Measurements from ENCODE around the gene SCNN1B. TPM values are rescaled to one million over a fixed set of nuclear protein-coding genes. Genes with fewer than 3 reads are reported as not detected.

SCNN1B gene
- total RNA-seq, 2 donors from 2014 or later = not detected

GRCh38 chr16:23288209-23288608 lies 13.9 kb upstream of the SCNN1B start:
- no peaks in the 10 kb centered on the region for H3K36me3 Mint-ChIP-seq (ENCODE audit: low read depth)
- Histone ChIP-seq H3K4me1 (ENCODE audit: control insufficient read depth, insufficient read depth, low read length) (no peaks in the 10 kb centered on the region), H3K9me3 (ENCODE audit: control insufficient read depth, low read length) (no peaks in the 10 kb centered on the region), H3K27me3 (ENCODE audit: control insufficient read depth, insufficient read depth, low read length, poor library complexity, severe bottlenecking) (no peaks in the 10 kb centered on the region), H3K9ac (ENCODE audit: extremely low read depth, low read length, poor library complexity, severe bottlenecking) (no peak overlapping the region), H3K4me3 (ENCODE audit: low read length) (no peak overlapping the region), H3K27ac (ENCODE audit: low read depth, low read length) (no peak overlapping the region), H3K36me3 (ENCODE audit: control insufficient read depth, insufficient read depth, low read length) (no peaks in the 10 kb centered on the region)
- no peak overlapping the region for H3K4me3 Mint-ChIP-seq
- no peaks in the 10 kb centered on the region for H3K9me3 Mint-ChIP-seq
- TF ChIP-seq CTCF (conservative IDR thresholded peaks at IDR 0.05) = no peak
- WGBS, 2 experiments (ENCODE audit: insufficient coverage in 1 of 2, insufficient read length in 1 of 2) = 77 to 81% methylated on average over 3 of the region's 3 CpGs
- H3K27ac Mint-ChIP-seq = no peak overlapping the region
- no peaks in the 10 kb centered on the region for H3K4me1 Mint-ChIP-seq
- DNase-seq = no peak
- H3K27me3 Mint-ChIP-seq (ENCODE audit: insufficient read depth) = no peaks in the 10 kb centered on the region

GRCh38 chr16:23288726-23289512 lies 13.2 kb upstream of the SCNN1B start:
- no peak for DNase-seq
- Histone ChIP-seq H3K9ac (ENCODE audit: extremely low read depth, low read length, poor library complexity, severe bottlenecking) (no peak overlapping the region), H3K4me3 (ENCODE audit: low read length) (no peak overlapping the region), H3K27me3 (ENCODE audit: control insufficient read depth, insufficient read depth, low read length, poor library complexity, severe bottlenecking) (no peaks in the 10 kb centered on the region), H3K36me3 (ENCODE audit: control insufficient read depth, insufficient read depth, low read length) (no peaks in the 10 kb centered on the region), H3K27ac (ENCODE audit: low read depth, low read length) (no peak overlapping the region), H3K4me1 (ENCODE audit: control insufficient read depth, insufficient read depth, low read length) (no peaks in the 10 kb centered on the region), H3K9me3 (ENCODE audit: control insufficient read depth, low read length) (no peaks in the 10 kb centered on the region)
- Mint-ChIP-seq H3K4me3 (no peak overlapping the region), H3K9me3 (no peaks in the 10 kb centered on the region), H3K36me3 (ENCODE audit: low read depth) (no peaks in the 10 kb centered on the region), H3K27me3 (ENCODE audit: insufficient read depth) (no peaks in the 10 kb centered on the region), H3K4me1 (no peaks in the 10 kb centered on the region), H3K27ac (no peak overlapping the region)
- WGBS, 2 experiments (ENCODE audit: insufficient coverage in 1 of 2, insufficient read length in 1 of 2) = 91 to 100% methylated on average over 5 to 9 of the region's 9 CpGs
- TF ChIP-seq CTCF (conservative IDR thresholded peaks at IDR 0.05) = no peak

DNA sequence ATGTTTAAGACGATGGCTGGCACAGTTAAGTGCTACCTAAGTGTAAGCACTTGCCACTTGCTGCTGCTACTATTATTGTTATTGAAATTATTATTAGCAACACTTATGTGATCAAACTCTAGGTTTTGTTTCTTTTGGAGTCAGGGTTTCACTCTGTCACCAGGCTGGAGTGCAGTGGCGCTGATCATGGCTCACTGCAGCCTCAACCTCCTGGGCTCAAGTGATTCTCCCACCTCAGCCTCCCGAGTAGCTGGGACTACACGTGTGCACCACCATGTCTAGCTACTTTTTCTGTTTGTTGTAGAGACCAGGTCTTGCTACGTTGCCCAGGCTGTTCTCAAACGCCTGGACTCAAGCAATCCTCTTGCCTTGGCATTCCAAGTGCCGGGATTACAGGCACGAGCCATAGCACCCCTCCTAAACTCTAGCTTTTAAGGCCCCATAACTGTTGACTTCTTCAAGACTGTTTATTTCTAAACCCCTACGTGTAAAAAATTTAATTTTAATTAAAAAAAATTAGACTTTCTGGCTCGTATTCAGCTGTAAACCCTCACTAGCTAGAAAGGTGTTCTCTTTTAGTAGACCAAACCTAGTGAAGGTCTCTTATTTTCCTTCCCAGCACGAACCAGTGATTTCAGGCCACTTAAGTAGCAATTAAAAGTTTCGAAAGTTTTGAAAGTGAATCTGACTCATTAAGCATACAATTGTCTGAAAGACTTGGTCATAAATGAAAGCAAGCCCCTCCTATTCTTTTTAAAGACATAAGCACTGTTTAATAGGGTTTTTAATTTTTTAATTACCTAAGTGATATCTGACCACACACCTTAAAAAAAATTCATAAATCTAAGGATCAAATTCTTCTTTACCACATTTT lies 11.7 kb upstream of the SCNN1B start:
- H3K27ac ChIP-seq (ENCODE audit: low read depth, low read length) = no peak overlapping the region
- Mint-ChIP-seq H3K27ac (no peak overlapping the region), H3K4me1 (no peaks in the 10 kb centered on the region), H3K9me3 (no peaks in the 10 kb centered on the region), H3K4me3 (no peak overlapping the region), H3K27me3 (ENCODE audit: insufficient read depth) (no peaks in the 10 kb centered on the region), H3K36me3 (ENCODE audit: low read depth) (no peaks in the 10 kb centered on the region)
- H3K36me3 ChIP-seq (ENCODE audit: control insufficient read depth, insufficient read depth, low read length) = no peaks in the 10 kb centered on the region
- no peaks in the 10 kb centered on the region for H3K9me3 ChIP-seq (ENCODE audit: control insufficient read depth, low read length)
- no peak overlapping the region for H3K4me3 ChIP-seq (ENCODE audit: low read length)
- no peak for DNase-seq
- no peak for TF ChIP-seq CTCF (conservative IDR thresholded peaks at IDR 0.05)
- no peaks in the 10 kb centered on the region for H3K27me3 ChIP-seq (ENCODE audit: control insufficient read depth, insufficient read depth, low read length, poor library complexity, severe bottlenecking)
- no peak overlapping the region for H3K9ac ChIP-seq (ENCODE audit: extremely low read depth, low read length, poor library complexity, severe bottlenecking)
- no peaks in the 10 kb centered on the region for H3K4me1 ChIP-seq (ENCODE audit: control insufficient read depth, insufficient read depth, low read length)
- 89 to 98% methylated on average over 6 to 12 of the region's 12 CpGs for WGBS, 2 experiments (ENCODE audit: insufficient coverage in 1 of 2, insufficient read length in 1 of 2)
